Measurements from ENCODE around the gene PSMG1.
"Not testable (repeated sequence)": the region's sequence is repeated elsewhere in the genome, so short reads cannot be mapped to it uniquely, and the experiment has no call there.

Gene PSMG1

DNA sequence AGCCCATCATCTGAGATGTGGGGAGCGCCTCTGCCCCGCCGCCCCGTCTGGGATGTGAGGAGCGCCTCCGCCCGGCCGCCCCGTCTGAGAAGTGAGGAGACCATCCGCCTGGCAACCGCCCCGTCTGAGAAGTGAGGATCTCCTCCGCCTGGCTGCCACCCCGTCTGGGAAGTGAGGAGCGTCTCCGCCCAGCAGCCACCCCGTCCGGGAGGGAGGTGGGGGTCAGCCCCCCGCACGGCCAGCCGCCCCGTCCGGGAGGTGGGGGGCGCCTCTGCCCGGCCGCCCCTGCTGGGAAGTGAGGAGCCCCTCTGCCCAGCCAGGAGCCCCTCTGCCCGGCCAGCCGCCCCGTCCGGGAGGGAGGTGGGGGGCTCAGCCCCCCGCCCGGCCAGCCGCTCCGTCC, 26.0 kb downstream of the PSMG1 start:
- H3K27me3 Mint-ChIP-seq (ENCODE audit: low read depth); H3K4me3 Mint-ChIP-seq; H3K4me1 Mint-ChIP-seq (ENCODE audit: low read depth); H3K9me3 Mint-ChIP-seq; DNase-seq (ENCODE audit: low spot score); H3K27ac Mint-ChIP-seq; H3K36me3 Mint-ChIP-seq (ENCODE audit: low read depth): not testable (repeated sequence)

DNA sequence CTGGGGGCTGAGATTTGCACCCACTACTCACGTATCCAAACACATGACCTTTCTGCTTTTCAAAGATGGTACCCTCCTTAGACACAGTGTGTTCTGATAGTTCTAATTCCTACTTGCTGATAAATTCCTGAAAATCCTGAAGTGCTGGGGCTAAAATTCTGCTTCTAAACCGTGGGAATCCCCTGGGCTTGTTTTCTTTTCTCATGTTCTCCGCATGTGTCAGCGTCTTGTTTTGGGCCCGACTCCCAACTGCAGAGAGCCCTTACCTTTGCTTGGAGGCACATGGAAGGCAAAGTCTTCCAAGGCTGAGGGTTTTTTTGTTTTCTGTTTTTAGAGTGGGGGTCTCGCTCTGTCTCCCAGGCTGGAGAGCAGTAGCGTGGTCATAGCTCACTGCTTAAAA, 27.2 kb downstream of the PSMG1 start:
- Mint-ChIP-seq H3K27ac (no peak overlapping the region), H3K4me3 (no peak overlapping the region), H3K4me1 (ENCODE audit: low read depth) (no peaks in the 10 kb centered on the region), H3K36me3 (ENCODE audit: low read depth) (no peaks in the 10 kb centered on the region), H3K9me3 (no peaks in the 10 kb centered on the region), H3K27me3 (ENCODE audit: low read depth) (peaks cover 1% of the 10 kb centered on the region)
- no peak for DNase-seq (ENCODE audit: low spot score)

DNA sequence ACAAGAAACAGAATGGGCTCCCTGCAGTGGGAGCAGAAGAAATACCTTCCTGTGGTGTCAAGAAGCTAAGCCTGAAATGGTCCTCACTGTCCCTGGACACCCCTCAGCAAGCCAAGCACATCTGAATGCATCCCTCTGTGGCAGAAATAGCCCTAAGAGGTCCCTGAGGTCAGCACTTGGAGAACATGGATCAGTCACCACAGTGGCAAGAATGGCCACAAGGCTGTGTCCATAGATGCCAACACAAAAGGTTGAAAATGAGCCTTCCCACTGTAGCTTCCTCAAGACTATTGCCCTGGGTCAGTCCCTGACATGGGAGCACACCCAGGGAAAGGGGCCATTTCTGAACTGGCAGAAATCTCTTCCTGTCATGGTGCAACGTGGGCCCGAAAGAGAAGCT, 27.7 kb downstream of the PSMG1 start:
- Mint-ChIP-seq H3K27ac (no peak overlapping the region), H3K4me3 (no peak overlapping the region), H3K9me3 (no peaks in the 10 kb centered on the region), H3K4me1 (ENCODE audit: low read depth) (no peaks in the 10 kb centered on the region), H3K36me3 (ENCODE audit: low read depth) (no peaks in the 10 kb centered on the region), H3K27me3 (ENCODE audit: low read depth) (peaks cover 3% of the 10 kb centered on the region)
- DNase-seq (ENCODE audit: low spot score): no peak

DNA sequence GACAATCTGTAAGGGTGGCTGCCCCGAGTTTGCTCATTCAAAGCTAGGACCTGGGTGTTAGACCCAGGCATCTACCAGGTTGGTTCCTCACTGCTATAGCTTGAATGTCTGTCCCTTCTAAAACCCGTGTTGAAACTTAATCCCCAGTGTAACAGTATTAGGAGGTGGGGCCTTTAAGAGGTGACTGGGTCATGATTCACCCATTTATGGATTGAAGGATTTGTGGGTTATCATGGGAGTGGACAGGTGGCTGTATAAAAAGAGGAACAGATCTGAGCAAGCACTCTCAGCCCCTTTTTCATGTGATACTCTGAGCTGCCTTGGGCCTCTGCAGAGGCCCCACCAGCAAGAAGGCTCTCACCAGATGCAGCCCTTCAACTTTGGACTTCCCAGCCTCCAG, 29.4 kb downstream of the PSMG1 start:
- H3K4me3 Mint-ChIP-seq: no peak overlapping the region
- peaks cover 12% of the 10 kb centered on the region for H3K27me3 Mint-ChIP-seq (ENCODE audit: low read depth)
- no peak for DNase-seq (ENCODE audit: low spot score)
- H3K27ac Mint-ChIP-seq: no peak overlapping the region
- H3K4me1 Mint-ChIP-seq (ENCODE audit: low read depth): no peaks in the 10 kb centered on the region
- H3K36me3 Mint-ChIP-seq (ENCODE audit: low read depth): no peaks in the 10 kb centered on the region
- no peaks in the 10 kb centered on the region for H3K9me3 Mint-ChIP-seq

DNA sequence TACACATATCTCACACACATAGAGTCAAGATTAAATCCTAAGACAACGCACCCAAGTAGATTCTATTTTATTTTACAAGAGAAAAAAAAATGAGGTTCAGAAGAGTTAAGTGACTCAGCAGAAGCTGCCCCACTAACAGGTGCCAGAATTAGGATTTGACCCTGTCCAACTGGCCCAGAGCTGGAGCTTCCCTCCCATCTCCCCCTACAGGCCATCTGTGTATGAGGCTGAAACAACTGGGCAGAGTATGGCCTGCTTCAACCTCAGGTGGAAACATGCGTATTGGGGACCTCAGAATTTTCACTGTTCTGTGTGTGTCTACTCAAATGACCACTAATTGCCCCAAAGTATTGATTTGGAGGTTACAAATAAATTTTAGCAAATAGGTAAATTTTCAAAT, 29.9 kb downstream of the PSMG1 start:
- Mint-ChIP-seq H3K9me3 (no peaks in the 10 kb centered on the region), H3K4me3 (no peak overlapping the region), H3K4me1 (ENCODE audit: low read depth) (no peaks in the 10 kb centered on the region), H3K27ac (no peak overlapping the region), H3K36me3 (ENCODE audit: low read depth) (no peaks in the 10 kb centered on the region), H3K27me3 (ENCODE audit: low read depth) (peaks cover 16% of the 10 kb centered on the region)
- DNase-seq (ENCODE audit: low spot score): no peak

DNA sequence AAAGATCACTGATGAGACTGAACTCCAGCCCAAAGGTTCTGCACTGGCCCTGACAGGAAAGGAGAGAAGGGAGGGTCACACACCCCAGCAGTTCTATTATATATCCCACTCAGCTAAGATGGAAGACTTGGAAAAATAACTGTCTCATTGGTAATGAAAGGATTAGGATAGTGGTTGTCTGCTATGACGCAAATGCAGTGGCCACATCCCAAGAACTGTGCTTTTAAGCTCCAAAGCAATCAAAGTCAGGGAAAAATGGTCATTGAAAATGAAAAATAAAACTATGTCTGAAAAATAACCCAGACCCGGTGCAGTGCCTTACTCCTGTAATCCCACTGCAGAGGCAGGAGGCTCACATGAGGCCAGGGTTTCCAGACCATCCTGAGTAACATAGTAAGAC, 31.0 kb downstream of the PSMG1 start:
- DNase-seq (ENCODE audit: low spot score): no peak
- Mint-ChIP-seq H3K4me3 (no peak overlapping the region), H3K27ac (no peak overlapping the region), H3K36me3 (ENCODE audit: low read depth) (no peaks in the 10 kb centered on the region), H3K27me3 (ENCODE audit: low read depth) (peaks cover 17% of the 10 kb centered on the region), H3K4me1 (ENCODE audit: low read depth) (no peaks in the 10 kb centered on the region), H3K9me3 (no peaks in the 10 kb centered on the region)

DNA sequence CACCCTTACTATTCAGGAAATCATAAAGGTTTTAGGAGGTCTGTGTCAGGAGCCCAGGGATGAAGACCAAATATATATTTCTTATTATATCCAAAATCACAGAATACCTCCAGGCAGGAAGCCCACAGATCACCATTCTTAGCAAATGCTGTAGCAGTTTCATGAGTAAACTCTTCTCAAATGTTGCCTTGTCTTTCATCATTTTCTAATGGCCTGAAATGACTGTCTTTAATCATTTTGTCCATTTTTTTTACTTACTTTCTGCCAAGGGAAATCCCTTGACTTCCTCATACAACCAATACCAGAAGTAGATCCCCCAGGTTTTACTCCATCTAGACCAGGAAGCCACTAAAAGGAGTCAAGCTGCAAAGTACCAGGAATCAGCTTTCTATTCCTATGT, 32.4 kb downstream of the PSMG1 start:
- H3K27ac Mint-ChIP-seq: no peak overlapping the region
- no peaks in the 10 kb centered on the region for H3K36me3 Mint-ChIP-seq (ENCODE audit: low read depth)
- no peaks in the 10 kb centered on the region for H3K9me3 Mint-ChIP-seq
- peaks cover 20% of the 10 kb centered on the region for H3K27me3 Mint-ChIP-seq (ENCODE audit: low read depth)
- no peak for DNase-seq (ENCODE audit: low spot score)
- H3K4me1 Mint-ChIP-seq (ENCODE audit: low read depth): no peaks in the 10 kb centered on the region
- no peak overlapping the region for H3K4me3 Mint-ChIP-seq

DNA sequence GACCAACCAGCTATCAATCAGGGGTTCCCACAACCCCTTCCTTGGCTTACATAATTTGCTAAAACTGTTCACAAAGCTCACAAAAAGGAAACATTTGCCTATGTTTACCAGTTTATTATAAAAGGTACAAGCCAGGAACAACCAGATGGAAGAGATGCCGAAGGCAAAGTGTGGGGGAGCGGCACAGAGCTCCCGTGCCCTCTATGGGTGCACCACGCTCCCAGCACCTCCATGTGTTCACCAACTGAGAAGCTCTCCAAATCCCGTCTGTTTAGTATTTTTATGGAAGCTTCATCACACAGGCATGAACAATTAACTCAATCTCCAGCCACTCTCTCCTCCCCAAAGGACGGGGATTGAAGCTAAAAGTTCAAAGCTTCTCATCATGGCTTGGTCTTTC, 32.9 kb downstream of the PSMG1 start:
- no peak overlapping the region for H3K4me3 Mint-ChIP-seq
- H3K9me3 Mint-ChIP-seq: no peaks in the 10 kb centered on the region
- H3K4me1 Mint-ChIP-seq (ENCODE audit: low read depth): no peaks in the 10 kb centered on the region
- no peak overlapping the region for H3K27ac Mint-ChIP-seq
- H3K36me3 Mint-ChIP-seq (ENCODE audit: low read depth): no peaks in the 10 kb centered on the region
- H3K27me3 Mint-ChIP-seq (ENCODE audit: low read depth): peaks cover 20% of the 10 kb centered on the region
- no peak for DNase-seq (ENCODE audit: low spot score)

DNA sequence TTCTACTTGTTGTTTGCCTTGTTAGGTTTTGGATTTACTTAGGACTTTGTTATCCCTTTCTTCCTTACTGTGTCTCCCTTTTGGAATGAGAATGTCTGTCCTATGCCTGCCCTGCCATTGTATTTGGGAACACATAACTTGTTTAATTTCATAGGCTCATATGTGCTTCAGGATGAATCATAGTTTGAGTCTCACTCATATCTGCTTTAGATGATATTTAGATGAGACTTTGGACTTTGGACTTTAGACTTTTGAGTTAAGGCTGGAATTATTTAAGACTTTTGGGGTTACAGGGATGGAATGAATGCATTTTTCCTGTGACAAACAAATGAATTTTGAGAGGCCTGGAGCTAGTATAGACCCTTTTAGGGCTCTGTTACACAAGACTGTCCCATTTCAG, 33.4 kb downstream of the PSMG1 start:
- H3K27ac Mint-ChIP-seq: no peak overlapping the region
- H3K27me3 Mint-ChIP-seq (ENCODE audit: low read depth): peaks cover 20% of the 10 kb centered on the region
- no peak for DNase-seq (ENCODE audit: low spot score)
- no peak overlapping the region for H3K4me3 Mint-ChIP-seq
- H3K9me3 Mint-ChIP-seq: no peaks in the 10 kb centered on the region
- no peaks in the 10 kb centered on the region for H3K4me1 Mint-ChIP-seq (ENCODE audit: low read depth)
- no peaks in the 10 kb centered on the region for H3K36me3 Mint-ChIP-seq (ENCODE audit: low read depth)

DNA sequence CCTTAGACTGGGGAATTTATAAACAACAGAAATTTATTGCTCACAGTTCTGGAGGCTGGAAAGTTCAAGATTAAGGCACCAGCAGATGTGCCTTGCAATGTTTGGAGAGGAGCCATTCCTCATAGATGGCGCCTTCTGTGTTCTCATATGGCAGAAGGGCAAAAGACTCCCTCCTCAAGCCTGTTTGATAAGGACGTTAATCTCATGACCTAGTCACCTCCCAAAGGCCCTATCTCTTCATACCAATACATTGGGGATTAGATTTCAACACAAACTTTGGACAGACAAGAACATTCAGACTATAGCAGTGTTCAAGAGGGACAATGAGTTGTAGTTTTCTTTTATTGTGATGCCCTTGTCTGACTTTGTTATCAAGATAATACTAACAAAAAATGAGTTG, 34.3 kb downstream of the PSMG1 start:
- no peak for DNase-seq (ENCODE audit: low spot score)
- Mint-ChIP-seq H3K4me3 (no peak overlapping the region), H3K4me1 (ENCODE audit: low read depth) (no peaks in the 10 kb centered on the region), H3K9me3 (no peaks in the 10 kb centered on the region), H3K27ac (no peak overlapping the region), H3K36me3 (ENCODE audit: low read depth) (no peaks in the 10 kb centered on the region), H3K27me3 (ENCODE audit: low read depth) (peaks cover 20% of the 10 kb centered on the region)

DNA sequence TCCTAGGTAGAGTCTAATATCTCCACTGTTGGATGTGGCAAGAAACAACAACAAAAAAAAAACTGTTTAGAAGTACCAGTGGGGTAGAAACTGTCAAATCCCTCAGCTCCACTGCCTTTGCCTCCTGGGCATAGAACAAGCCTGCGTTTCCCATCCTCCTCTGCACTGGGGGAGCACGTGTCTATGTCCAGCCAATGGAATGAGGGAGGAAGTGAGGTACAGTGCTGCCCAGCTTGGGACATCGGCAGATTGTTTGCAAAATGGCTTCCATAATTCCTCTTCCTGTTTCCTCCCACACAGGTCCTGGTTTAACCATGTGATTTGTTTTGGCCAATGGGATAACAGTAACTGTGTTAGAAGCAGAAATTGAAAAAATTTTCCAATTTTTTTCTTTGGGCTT, 39.1 kb downstream of the PSMG1 start:
- Mint-ChIP-seq H3K4me3 (no peak overlapping the region), H3K36me3 (ENCODE audit: low read depth) (no peaks in the 10 kb centered on the region), H3K9me3 (no peaks in the 10 kb centered on the region), H3K27ac (no peak overlapping the region), H3K27me3 (ENCODE audit: low read depth) (peaks cover 11% of the 10 kb centered on the region), H3K4me1 (ENCODE audit: low read depth) (no peaks in the 10 kb centered on the region)
- no peak for DNase-seq (ENCODE audit: low spot score)

DNA sequence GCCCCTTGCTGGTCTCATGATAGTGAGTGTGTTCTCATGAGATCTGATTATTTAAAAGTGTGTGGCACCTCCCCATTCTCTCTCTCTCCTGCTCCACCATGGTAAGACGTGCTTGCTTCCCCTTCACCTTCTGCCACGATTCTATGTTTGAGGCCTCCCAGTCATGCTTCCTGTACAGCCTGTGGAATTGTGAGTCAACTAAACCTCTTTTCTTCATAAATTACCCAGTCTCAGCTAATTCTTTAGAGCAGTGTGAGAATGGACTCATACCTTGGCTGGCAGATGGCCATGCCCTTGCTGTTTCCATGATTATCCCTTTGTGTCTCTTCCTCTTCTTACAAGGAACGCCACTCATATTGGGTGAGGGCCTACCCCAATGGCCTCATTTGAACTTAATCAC, 40.3 kb downstream of the PSMG1 start:
- Mint-ChIP-seq H3K9me3 (no peaks in the 10 kb centered on the region), H3K4me1 (ENCODE audit: low read depth) (no peaks in the 10 kb centered on the region), H3K27me3 (ENCODE audit: low read depth) (peaks cover 3% of the 10 kb centered on the region), H3K4me3 (no peak overlapping the region), H3K27ac (no peak overlapping the region), H3K36me3 (ENCODE audit: low read depth) (no peaks in the 10 kb centered on the region)
- DNase-seq (ENCODE audit: low spot score): no peak

DNA sequence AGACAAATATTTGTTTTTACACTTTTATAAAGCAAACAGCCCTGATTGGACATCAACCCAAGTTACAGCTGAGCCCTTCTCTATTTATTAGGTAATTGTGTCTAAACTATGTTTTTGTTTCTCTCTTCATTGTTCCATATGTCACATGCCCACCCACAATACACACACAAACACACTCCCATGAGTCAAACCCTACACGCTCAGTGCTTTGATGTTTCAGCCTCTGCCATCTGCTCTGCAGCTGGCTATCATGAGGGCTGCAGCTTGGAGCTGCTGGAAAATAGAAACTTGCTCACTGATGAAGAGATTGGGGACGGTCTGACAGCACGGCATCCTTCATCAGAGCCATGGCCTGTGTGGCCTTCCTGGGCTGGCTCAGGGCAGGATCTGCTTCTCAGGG, 41.7 kb downstream of the PSMG1 start:
- Mint-ChIP-seq H3K4me3 (no peak overlapping the region), H3K4me1 (ENCODE audit: low read depth) (no peaks in the 10 kb centered on the region), H3K9me3 (no peaks in the 10 kb centered on the region), H3K27me3 (ENCODE audit: low read depth) (no peaks in the 10 kb centered on the region), H3K36me3 (ENCODE audit: low read depth) (no peaks in the 10 kb centered on the region), H3K27ac (no peak overlapping the region)
- DNase-seq (ENCODE audit: low spot score): no peak

DNA sequence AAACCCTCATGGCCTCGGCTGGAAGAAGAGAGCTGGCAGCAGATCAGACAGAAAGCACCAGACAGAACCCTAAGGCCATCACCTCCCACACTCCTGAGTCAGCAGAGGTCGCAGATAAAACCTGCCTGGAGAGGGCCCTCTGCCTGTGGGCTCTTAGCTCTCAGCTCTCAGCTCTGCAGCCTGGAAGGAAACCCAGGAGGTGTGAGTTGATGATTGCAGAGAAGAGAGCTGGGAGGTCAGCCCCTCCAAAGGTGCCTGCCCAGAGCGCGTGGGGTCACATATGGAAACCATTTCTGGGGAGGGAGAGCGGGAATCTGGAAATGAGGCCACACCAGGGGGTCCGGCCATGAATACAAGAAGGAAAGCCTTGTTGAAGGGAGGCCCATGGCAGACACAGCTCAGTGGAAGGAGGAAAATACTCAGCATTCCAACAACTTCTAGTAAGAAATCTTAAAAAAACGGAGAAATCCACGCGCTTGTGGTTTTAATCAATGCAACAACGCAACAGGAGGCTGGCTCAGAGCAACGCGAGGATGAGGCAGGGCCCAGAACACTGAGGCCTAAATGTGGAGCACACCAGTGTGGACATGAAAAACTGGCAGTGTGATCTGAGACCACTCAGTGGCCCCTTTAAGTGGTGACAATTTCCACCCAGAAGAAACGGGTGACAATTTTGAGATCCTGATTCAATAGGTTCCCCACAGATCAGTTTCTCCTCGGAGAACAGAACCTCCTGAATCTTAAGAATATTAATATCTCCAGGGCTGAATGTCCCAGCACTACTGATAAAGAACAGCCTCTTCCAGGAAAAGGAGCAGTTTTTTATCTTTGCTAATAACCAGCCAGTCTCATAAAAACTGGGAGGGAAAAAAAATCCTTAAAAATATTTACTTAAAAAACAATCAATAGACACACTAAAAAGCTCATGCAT, 45.7 kb downstream of the PSMG1 start:
- Mint-ChIP-seq H3K9me3 (no peaks in the 10 kb centered on the region), H3K36me3 (ENCODE audit: low read depth) (no peaks in the 10 kb centered on the region), H3K4me1 (ENCODE audit: low read depth) (no peaks in the 10 kb centered on the region), H3K27ac (no peak overlapping the region), H3K27me3 (ENCODE audit: low read depth) (no peaks in the 10 kb centered on the region), H3K4me3 (no peak overlapping the region)
- no peak for DNase-seq (ENCODE audit: low spot score)

DNA sequence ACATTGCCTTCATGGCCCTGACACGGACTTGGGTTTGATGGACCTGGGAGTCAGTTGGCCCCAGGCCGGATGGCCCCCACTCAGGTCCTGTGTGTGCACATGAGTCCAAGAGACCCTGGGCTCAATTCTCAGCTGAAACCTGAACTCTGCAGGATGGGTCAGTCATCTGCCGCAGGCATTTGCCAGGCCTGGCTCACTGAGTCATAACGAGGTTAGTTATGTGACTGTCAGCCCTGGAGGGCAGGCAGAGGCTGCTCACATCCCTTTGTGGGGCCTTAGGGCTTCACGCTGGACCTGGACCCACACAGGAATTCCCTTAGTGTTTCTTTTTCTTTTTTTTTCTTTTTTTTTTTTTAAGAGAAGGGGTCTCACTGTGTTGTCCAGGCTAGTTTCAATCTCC, 46.5 kb downstream of the PSMG1 start:
- Mint-ChIP-seq H3K36me3 (ENCODE audit: low read depth) (peaks cover 1% of the 10 kb centered on the region), H3K27ac (no peak overlapping the region), H3K4me1 (ENCODE audit: low read depth) (no peaks in the 10 kb centered on the region), H3K9me3 (no peaks in the 10 kb centered on the region), H3K27me3 (ENCODE audit: low read depth) (peaks cover 2% of the 10 kb centered on the region), H3K4me3 (no peak overlapping the region)
- DNase-seq (ENCODE audit: low spot score): no peak
